Endothelial cell of umbilical vein (primary cell): ENCODE measurements around the gene CCDC86.

Source experiments
- EZH2 ChIP-seq: IDR thresholded peaks from 2 replicates; pipeline ENCODE4 v1.6.1; 2012; ENCODE audit warnings: borderline replicate concordance, low read depth, mild to moderate bottlenecking, moderate library complexity, low read length, inconsistent platforms; ENCODE audit not compliant: severe bottlenecking
- POLR2A ChIP-seq: IDR thresholded peaks from 2 replicates; pipeline ENCODE4 v1.6.1; 2012; ENCODE audit warnings: low read depth, mild to moderate bottlenecking, control low read depth, low read length
- TF ChIP-seq, protein P1 (sequence below), 2 donors: IDR thresholded peaks; 1 replicate in 1 of 2; 2 replicates in 1 of 2; pipeline ENCODE4 v1.5.1; 2011; ENCODE audit warnings: low read length in 2 of 2, mild to moderate bottlenecking in 2 of 2, moderate library complexity in 2 of 2, control low read depth in 1 of 2, inconsistent platforms in 1 of 2, low read depth in 1 of 2; ENCODE audit not compliant: insufficient read depth in 1 of 2; ENCODE audit errors: extremely low read depth in 1 of 2

DNA sequence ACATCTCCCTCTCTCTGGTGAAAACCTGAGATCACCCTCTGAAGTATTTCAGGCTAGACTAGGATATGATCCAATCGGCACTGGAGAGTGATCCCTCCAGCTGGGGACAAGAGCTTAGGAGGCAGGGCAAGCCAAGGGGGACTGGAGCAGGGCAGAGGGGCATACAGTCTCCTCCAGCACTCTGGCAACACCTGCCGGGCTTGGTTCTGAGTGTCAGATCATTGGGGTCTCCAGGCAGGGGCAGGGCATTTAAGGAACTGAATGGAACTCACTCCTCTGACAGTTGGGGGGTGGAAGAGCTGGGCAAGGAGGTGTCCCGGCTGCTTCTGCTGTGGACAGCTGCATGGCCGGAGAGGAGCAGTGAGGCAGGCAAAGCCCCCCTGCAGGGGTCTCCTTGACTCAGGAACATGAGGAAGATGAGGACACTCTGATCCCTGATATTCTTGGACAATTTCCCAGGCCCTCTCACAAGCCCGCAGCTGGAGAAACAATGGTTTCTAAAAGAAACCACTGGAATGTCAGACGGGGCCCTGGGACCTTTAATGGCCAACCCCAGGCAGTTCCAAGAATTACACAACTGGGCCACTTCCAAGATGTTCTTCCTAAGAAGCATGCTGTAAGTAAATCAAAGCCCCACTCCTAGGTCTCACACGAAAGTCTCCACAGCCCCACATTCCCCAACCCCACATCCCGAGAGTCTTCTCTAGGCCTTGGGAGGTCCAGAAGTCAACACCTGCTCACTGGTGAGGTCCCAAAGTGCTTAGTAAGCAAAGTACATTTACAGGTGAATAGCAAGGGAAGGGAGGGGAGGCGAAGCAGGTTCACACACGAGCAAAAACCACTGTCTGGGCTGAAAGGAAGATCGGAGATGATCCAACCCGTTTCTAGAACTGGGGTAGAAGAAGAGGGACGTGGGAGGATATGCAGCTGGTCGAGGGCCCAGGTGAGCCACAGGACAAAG lies 1.2 kb upstream of the CCDC86 start:
- no peak for TF ChIP-seq POLR2A
- TF ChIP-seq, protein P1, sequence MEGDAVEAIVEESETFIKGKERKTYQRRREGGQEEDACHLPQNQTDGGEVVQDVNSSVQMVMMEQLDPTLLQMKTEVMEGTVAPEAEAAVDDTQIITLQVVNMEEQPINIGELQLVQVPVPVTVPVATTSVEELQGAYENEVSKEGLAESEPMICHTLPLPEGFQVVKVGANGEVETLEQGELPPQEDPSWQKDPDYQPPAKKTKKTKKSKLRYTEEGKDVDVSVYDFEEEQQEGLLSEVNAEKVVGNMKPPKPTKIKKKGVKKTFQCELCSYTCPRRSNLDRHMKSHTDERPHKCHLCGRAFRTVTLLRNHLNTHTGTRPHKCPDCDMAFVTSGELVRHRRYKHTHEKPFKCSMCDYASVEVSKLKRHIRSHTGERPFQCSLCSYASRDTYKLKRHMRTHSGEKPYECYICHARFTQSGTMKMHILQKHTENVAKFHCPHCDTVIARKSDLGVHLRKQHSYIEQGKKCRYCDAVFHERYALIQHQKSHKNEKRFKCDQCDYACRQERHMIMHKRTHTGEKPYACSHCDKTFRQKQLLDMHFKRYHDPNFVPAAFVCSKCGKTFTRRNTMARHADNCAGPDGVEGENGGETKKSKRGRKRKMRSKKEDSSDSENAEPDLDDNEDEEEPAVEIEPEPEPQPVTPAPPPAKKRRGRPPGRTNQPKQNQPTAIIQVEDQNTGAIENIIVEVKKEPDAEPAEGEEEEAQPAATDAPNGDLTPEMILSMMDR (IDR thresholded peaks at IDR 0.05; ENCODE audit: extremely low read depth in 1 of 2, insufficient read depth in 1 of 2, low read depth in 1 of 2, low read length in 2 of 2) = no peak
- no peak for TF ChIP-seq EZH2
